Liver (tissue), 9 donors: ENCODE results near the gene FAM89B. TPM values are rescaled to one million over a fixed set of nuclear protein-coding genes. Genes with fewer than 3 reads are reported as not detected.

Experiments used
- DNase-seq: peaks from one replicate; pipeline ENCODE4 v3.0.0-alpha.2; 2017; ENCODE audit warnings: low spot score
- H3K27ac ChIP-seq, 2 donors: one replicate each; pipeline ENCODE4 v1.7.0; 2013; ENCODE audit warnings: inconsistent platforms in 2 of 2, low read length in 2 of 2, control low read depth in 1 of 2, low read depth in 1 of 2, mild to moderate bottlenecking in 1 of 2
- H3K27me3 ChIP-seq, 4 donors: one replicate each; pipeline versions ENCODE4 v1.6.1 to v1.7.0; 2013; ENCODE audit warnings: low read length in 3 of 4, inconsistent platforms in 1 of 4, mild to moderate bottlenecking in 1 of 4, moderate library complexity in 1 of 4; ENCODE audit not compliant: control insufficient read depth in 4 of 4, insufficient read depth in 4 of 4
- H3K36me3 ChIP-seq, 4 donors: one replicate each; pipeline versions ENCODE4 v1.6.1 to v1.7.0; 2013; ENCODE audit warnings: low read length in 3 of 4, mild to moderate bottlenecking in 3 of 4, low read depth in 1 of 4, moderate library complexity in 1 of 4; ENCODE audit not compliant: control insufficient read depth in 4 of 4, insufficient read depth in 3 of 4
- H3K4me1 ChIP-seq, 4 donors: one replicate each; pipeline versions ENCODE4 v1.6.1 to v1.7.0; 2013; ENCODE audit warnings: low read length in 3 of 4, mild to moderate bottlenecking in 3 of 4, moderate library complexity in 1 of 4; ENCODE audit not compliant: control insufficient read depth in 4 of 4, insufficient read depth in 4 of 4
- H3K4me3 ChIP-seq, 3 donors: one replicate each; pipeline versions ENCODE4 v1.6.1 to v1.7.0; 2013; ENCODE audit warnings: low read length in 3 of 3, control low read depth in 1 of 3, low read depth in 1 of 3, mild to moderate bottlenecking in 1 of 3
- H3K9ac ChIP-seq, 2 donors: one replicate each; pipeline ENCODE4 v1.7.0; 2013; ENCODE audit warnings: low read length in 2 of 2, mild to moderate bottlenecking in 2 of 2, moderate library complexity in 2 of 2, control low read depth in 1 of 2, low read depth in 1 of 2
- H3K9me3 ChIP-seq, 4 donors: one replicate each; pipeline versions ENCODE4 v1.6.1 to v1.7.0; 2013; ENCODE audit warnings: low read length in 3 of 4; ENCODE audit not compliant: control insufficient read depth in 4 of 4
- CTCF ChIP-seq: fragments of 150-350 bp; IDR thresholded peaks from 2 replicates; pipeline ENCODE4 v1.5.1; 2017; ENCODE audit warnings: improper control_type of control experiment, low read depth, low read length; ENCODE audit not compliant: missing input control
- FOXA1 ChIP-seq: IDR thresholded peaks from 2 replicates; pipeline ENCODE4 v1.6.1; 2016; ENCODE audit warnings: antibody characterized with exemption
- FOXA2 ChIP-seq: IDR thresholded peaks from 2 replicates; pipeline ENCODE4 v1.6.1; 2016; ENCODE audit warnings: antibody characterized with exemption
- HNF4A ChIP-seq, 2 donors: conservative IDR thresholded peaks; 2 replicates each; pipeline ENCODE4 v1.6.1; 2016; ENCODE audit warnings: antibody characterized with exemption in 2 of 2, mild to moderate bottlenecking in 2 of 2
- JUND ChIP-seq, 2 donors: IDR thresholded peaks; 2 replicates each; pipeline ENCODE4 v1.6.1; 2016; ENCODE audit warnings: antibody characterized with exemption in 2 of 2
- MAX ChIP-seq: IDR thresholded peaks from 2 replicates; pipeline ENCODE4 v1.6.1; 2016; ENCODE audit warnings: antibody characterized with exemption
- NR2F2 ChIP-seq: IDR thresholded peaks from 2 replicates; pipeline ENCODE4 v1.6.1; 2016; ENCODE audit warnings: antibody characterized with exemption
- RAD21 ChIP-seq, 2 donors: IDR thresholded peaks; 2 replicates each; pipeline ENCODE4 v1.6.1; 2016; ENCODE audit warnings: antibody characterized with exemption in 2 of 2, mild to moderate bottlenecking in 2 of 2
- REST ChIP-seq: IDR thresholded peaks from 2 replicates; pipeline ENCODE4 v1.6.1; 2016; ENCODE audit warnings: antibody characterized with exemption, mild to moderate bottlenecking
- RXRA ChIP-seq, 2 donors: IDR thresholded peaks; 2 replicates each; pipeline ENCODE4 v1.6.1; 2017 to 2018; ENCODE audit warnings: antibody characterized with exemption in 2 of 2, mild to moderate bottlenecking in 1 of 2
- SP1 ChIP-seq: IDR thresholded peaks from 2 replicates; pipeline ENCODE4 v1.6.1; 2018; ENCODE audit warnings: antibody characterized with exemption, mild to moderate bottlenecking
- TAF1 ChIP-seq: conservative IDR thresholded peaks from 2 replicates; pipeline ENCODE4 v1.6.1; 2016; ENCODE audit warnings: antibody characterized with exemption, mild to moderate bottlenecking
- YY1 ChIP-seq: IDR thresholded peaks from 2 replicates; pipeline ENCODE4 v1.6.1; 2016; ENCODE audit warnings: antibody characterized with exemption, mild to moderate bottlenecking
- ZBTB33 ChIP-seq: IDR thresholded peaks from 2 replicates; pipeline ENCODE4 v1.6.1; 2016; ENCODE audit warnings: antibody characterized with exemption
- WGBS: extraction: QIAGEN DNeasy Blood & Tissue Kit; methylation state at CpG from one replicate; pipeline ENCODE4 v1.1.7; 2013; 5-methylcytosine and 5-hydroxymethylcytosine counted together
- polyA plus RNA-seq, 2 donors: library from polyadenylated mRNA; stranded (reverse) in 1 of 2; unstranded in 1 of 2; fragments of 200-250 nt in 1 of 2; fragments of >200 nt in 1 of 2; fragmentation: Nextera tagmentation in 1 of 2; extraction: Ambion mirVana in 1 of 2; gene quantifications; one replicate each; pipeline versions ENCODE4 v1.2.1 to v1.2.3, GENCODE V29; 2013 to 2015
- total RNA-seq, 2 donors: library from RNA; depleted of rRNA; stranded (reverse); fragments of >200 nt; gene quantifications; one replicate each; pipeline ENCODE4 v1.2.3, GENCODE V29; 2014
- donor health status: healthy.
- donor health status: healthy.
- donor health status: healthy.
- donor health status: healthy.
- donor health status: healthy.

The FAM89B gene
- total and polyA plus RNA-seq, 4 donors: 4.7 to 16.7 (median 9.5) TPM

GRCh38 chr11:65559951-65560537, 12.3 kb upstream of the FAM89B start:
- H3K4me3 ChIP-seq: no peak overlapping the region
- H3K9ac ChIP-seq: peak overlapping the region in 1 of 2 donors; percentile 19
- H3K4me1 ChIP-seq: peaks cover 10 to 39% (median 16%) of the 10 kb centered on the region in 4 donors
- WGBS: 42% methylated on average over 5 of the region's 5 CpGs
- no peak for TF ChIP-seq SP1
- TF ChIP-seq CTCF: no peak
- no peak for TF ChIP-seq RXRA (IDR thresholded peaks at IDR 0.05)
- TF ChIP-seq YY1: no peak
- TF ChIP-seq NR2F2: no peak
- TF ChIP-seq TAF1: no peak
- no peak for TF ChIP-seq HNF4A (conservative IDR thresholded peaks at IDR 0.05)
- TF ChIP-seq FOXA1: no peak
- TF ChIP-seq ZBTB33: no peak
- no peak for TF ChIP-seq REST
- no peak for TF ChIP-seq FOXA2
- TF ChIP-seq MAX: no peak
- TF ChIP-seq RAD21 (IDR thresholded peaks at IDR 0.05): no peak
- TF ChIP-seq JUND (IDR thresholded peaks at IDR 0.05): no peak
- H3K9me3 ChIP-seq: no peaks in the 10 kb centered on the region
- peak overlapping the region in 1 of 2 donors; percentile 7 for H3K27ac ChIP-seq
- no peaks in the 10 kb centered on the region for H3K27me3 ChIP-seq
- H3K36me3 ChIP-seq: no peaks in the 10 kb centered on the region
- DNase-seq: no peak
